T-helper 2 cell treated with Interferon-gamma antibody and Interleukin-4, amounts not matched to agents 5 μg/mL and 100 μg/mL, for 36 hours (primary cell): ENCODE data around the gene NBPF1.
"Not testable (repeated sequence)": the region's sequence is repeated elsewhere in the genome, so short reads cannot be mapped to it uniquely, and the experiment has no call there.

Experiments
- DNase-seq: peaks from one replicate; pipeline ENCODE4 v3.0.0; 2021; ENCODE audit warnings: low spot score
- H3K27ac Mint-ChIP-seq: one replicate; pipeline ENCODE4 v1.8.0; 2021; ENCODE audit warnings: mild to moderate bottlenecking, mixed read lengths
- H3K27me3 Mint-ChIP-seq: one replicate; pipeline ENCODE4 v1.8.0; 2021; ENCODE audit warnings: low read depth, mixed read lengths
- H3K36me3 Mint-ChIP-seq: one replicate; pipeline ENCODE4 v1.8.0; 2021; ENCODE audit warnings: low read depth, mixed read lengths
- H3K4me1 Mint-ChIP-seq: one replicate; pipeline ENCODE4 v1.8.0; 2021; ENCODE audit warnings: low read depth, mixed read lengths
- H3K4me3 Mint-ChIP-seq: one replicate; pipeline ENCODE4 v1.8.0; 2022; ENCODE audit warnings: mild to moderate bottlenecking, moderate library complexity, mixed read lengths
- H3K9me3 Mint-ChIP-seq: one replicate; pipeline ENCODE4 v1.8.0; 2021; ENCODE audit warnings: mixed read lengths

NBPF1 gene

DNA sequence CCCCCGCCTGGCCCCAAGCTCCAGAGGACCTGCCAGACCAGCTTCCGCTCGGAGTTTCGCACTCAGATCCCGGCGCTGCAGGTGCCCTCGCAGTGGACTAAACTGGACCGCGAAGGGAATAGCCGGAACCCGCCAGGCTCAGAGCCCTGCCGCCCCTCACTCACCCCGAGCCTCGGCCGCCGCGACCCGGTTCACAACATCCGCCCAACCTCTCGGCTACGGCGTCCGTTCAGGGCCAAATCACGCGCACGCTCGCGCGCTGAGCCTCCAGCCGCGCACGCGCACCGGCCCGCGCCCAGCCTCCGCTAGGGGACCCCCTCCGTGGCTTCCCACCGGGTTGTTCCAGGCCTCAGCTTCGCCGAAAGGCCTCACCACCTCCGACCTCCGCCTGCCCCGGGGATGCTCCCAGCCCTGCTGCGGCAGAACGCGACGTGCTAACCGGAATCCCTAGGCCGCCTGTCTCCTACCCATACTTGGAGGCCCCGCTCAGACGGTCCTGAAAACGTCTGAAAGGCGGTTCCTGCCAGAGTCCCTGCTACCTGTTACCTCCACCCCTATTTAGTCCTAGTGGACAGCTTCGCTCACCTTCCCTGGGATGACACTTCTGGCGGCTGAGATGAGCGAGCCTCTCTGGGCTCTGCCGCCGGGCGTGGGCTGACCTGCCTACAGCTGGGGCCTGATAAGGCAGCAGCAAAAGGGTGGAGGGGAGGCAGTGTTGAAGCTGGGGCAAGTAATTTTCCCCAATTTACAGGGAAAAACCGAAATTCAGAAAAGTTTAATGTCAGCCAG is 31.3 kb upstream of the NBPF1 start:
- H3K9me3 Mint-ChIP-seq, H3K36me3 Mint-ChIP-seq, H3K4me3 Mint-ChIP-seq, H3K27ac Mint-ChIP-seq, H3K27me3 Mint-ChIP-seq, H3K4me1 Mint-ChIP-seq: not testable (repeated sequence)
- peak; percentile 100 for DNase-seq

DNA sequence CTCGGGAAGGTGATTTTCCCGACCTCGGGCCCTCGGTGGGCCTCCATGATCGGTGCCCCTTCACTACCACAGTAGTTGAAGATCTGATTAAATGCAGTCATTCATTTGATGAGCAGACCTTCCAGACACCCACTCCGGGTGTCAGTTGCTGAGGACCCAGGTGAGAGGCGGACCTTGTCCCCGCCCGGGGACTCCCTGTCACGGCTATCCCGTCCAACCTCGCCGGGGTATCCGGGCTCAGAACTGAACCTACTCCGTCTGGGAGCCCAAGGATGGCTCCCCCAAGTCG is 30.8 kb upstream of the NBPF1 start:
- no peaks in the 10 kb centered on the region for H3K4me1 Mint-ChIP-seq
- peaks cover 4% of the 10 kb centered on the region for H3K27me3 Mint-ChIP-seq
- H3K9me3 Mint-ChIP-seq, result no peaks in the 10 kb centered on the region
- H3K36me3 Mint-ChIP-seq, result no peaks in the 10 kb centered on the region
- no peak for DNase-seq
- H3K4me3 Mint-ChIP-seq, result no peak overlapping the region
- H3K27ac Mint-ChIP-seq, result no peak overlapping the region

DNA sequence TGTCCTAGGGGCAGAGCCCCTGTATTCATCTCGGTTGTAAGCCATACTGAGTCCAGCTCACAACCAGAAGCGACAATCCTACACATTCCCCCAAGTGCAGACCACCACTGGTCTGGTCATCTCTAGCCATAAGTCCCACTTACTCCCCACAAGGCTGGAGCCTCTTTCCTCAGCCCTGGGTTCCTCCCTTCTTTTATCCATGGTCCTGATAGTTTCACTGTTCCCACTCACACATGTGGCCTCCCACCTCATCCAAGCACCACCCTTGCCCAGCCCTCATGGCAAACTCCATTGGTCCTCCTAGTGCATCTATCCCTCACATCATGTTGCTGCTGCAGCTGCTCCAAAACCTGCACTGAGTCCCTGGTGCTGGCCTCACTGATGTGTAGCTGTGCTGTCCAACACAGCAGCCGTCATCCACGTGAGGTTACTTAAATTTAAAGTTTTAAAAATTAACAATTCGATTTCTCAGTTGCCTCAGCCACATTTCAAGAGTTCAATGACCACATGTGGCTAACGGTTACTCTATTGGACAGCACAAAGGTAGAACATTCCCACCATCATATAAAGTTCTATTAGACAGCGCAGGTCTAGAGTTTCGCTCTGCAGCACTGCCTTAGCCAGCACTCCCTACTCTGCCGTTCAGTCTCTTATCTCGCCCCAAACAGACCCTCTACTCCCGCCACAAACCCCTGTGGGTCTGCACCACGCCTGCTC is 30.3 kb upstream of the NBPF1 start:
- not testable (repeated sequence) for H3K36me3 Mint-ChIP-seq, DNase-seq, H3K27me3 Mint-ChIP-seq, H3K4me1 Mint-ChIP-seq, H3K9me3 Mint-ChIP-seq, H3K4me3 Mint-ChIP-seq, H3K27ac Mint-ChIP-seq

DNA sequence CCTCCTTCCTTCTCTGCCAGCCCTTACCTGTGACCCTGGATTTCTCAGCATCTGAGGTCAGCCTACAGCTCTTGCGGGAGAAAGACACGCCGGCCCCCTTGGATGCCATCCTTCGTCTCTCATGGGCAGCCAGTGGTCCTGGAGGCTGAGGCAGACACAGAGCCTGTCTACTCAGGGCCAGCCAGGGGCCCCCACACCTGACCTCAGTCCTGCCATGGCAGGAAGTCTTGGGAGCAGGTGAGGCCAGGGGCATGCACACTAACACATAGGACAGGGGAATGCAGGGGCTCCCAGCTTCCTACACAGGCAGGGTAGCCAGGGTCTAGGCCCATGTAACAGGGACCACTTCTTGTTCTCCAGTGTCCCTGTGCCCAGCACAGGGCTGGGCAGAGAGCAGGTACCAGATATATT is 29.6 kb upstream of the NBPF1 start:
- H3K27me3 Mint-ChIP-seq, H3K4me1 Mint-ChIP-seq, H3K4me3 Mint-ChIP-seq, H3K36me3 Mint-ChIP-seq, H3K27ac Mint-ChIP-seq, H3K9me3 Mint-ChIP-seq, DNase-seq: not testable (repeated sequence)

DNA sequence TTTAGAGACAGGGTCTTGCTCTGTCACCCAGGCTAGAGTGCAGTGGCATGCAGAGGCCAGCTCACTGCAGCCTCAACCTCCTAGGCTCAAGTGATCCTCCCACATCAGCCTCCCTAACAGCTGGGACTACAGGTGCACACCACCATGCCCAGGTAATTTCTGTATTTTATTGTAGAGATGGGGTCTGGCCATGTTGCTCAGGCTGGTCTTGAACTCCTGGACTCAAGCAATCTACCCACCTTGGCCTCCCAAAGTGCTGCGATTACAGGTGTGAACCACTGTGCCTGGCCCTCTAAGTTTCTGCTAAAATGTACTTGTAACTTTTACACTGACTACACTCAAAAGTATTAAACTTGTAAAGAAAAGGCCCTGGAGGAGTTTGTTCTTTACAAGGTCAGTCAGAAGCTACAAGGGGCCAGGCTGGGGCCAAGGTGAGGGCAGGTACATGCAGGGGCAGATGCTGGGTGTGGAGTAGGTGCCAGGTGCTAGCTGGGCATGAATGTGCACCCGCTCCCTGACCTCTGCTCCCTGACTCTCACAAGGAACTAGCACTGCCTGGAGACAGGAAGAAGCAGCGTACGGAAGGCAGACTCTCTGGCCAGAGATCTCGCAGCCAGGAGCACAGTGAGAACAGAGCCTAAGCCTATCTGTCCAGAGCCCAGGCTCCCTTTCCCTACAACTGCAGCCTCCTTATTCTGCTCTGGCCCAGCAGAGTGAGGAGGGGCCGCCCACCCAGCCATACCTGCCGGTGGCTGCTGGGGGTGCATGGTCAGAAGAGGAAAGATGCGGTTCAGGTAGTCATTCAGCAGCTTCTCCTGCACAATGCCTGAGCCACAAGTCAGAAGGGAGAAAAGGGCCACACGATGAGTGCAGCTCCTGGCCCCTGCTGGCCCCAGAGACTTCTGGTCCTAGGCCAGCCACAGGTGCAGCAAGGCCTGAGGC is 28.9 kb upstream of the NBPF1 start:
- not testable (repeated sequence) for DNase-seq, H3K9me3 Mint-ChIP-seq, H3K4me1 Mint-ChIP-seq, H3K27ac Mint-ChIP-seq, H3K4me3 Mint-ChIP-seq, H3K27me3 Mint-ChIP-seq, H3K36me3 Mint-ChIP-seq

DNA sequence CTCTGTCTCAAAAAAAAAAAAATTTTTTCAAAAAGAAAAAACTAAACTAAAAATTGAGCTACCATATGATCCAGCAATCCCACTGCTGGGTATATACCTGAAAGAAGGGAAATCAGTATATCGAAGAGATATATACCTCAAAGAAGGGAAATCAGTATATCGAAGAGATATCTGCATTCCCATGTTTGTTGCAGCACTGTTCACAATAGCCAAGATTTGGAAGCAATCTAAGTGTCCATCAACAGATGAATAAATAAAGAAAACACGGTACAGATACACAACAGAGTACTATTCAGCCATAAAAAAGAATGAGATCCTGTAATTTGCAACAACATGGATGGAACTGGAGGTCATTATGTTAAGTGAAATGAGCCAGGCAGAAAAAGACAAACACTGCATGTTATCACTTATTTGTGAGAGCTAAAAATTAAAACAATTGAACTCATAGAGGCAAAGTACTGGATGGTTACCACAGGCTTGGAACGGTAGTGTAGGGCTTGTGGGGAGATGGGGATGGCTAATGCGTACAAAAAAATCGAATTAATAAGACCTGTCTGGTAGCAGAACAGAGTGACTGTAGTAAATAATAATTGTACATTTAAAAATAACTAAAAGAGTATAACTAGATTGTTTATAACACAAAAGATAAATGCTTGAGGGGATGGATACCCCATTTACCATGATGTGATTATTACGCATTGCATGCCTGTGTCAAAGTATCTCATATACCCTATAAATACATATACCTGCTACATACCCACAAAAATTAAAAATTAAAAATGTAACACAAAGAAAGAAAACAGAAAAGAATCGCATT is 28.0 kb upstream of the NBPF1 start:
- H3K4me3 Mint-ChIP-seq, DNase-seq, H3K27me3 Mint-ChIP-seq, H3K9me3 Mint-ChIP-seq, H3K36me3 Mint-ChIP-seq, H3K4me1 Mint-ChIP-seq, H3K27ac Mint-ChIP-seq: not testable (repeated sequence)

DNA sequence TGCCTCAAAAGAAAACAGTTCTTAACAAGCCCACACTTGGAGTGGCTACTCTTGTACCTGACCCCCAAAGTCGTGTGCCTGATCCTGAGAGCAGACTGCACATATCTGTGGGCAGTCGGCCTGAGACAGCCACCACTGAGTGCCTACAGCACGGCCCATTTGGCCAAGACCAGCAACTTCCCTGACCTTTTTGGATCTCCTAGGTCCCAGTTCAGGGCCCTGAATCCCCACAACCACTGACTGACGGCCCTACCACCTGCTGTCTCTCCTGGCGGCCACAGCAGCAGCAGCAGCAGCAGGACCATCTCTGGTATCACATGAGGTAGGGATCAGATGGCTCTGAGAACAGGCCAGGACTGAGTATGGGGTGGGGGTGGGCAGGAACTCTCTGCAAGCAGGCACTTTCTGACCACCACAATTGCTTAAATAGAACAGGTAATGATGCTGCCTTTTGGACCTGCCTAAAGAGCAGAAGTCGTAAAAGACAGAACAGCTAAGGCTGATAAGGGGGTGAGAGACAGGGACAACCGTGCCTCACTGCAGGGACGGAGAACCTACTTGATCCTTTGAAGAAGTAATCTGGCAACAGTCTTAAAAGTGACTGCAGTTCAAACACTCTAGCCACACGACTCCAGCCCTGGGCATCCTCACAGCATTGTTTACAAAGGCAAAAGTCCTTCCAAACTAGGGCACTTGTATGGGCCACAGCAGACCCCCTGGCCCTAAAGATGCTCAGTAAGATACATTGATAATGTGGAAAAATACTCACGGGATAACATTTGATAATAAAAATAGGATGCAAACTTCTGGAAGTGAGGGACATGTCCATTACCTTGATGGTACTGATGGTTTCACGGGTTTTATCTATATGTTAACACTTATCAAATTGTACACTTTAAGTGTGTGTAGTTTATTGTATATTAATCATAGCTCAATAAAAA is 26.0 kb upstream of the NBPF1 start:
- not testable (repeated sequence) for DNase-seq, H3K27ac Mint-ChIP-seq, H3K9me3 Mint-ChIP-seq, H3K4me3 Mint-ChIP-seq, H3K27me3 Mint-ChIP-seq, H3K36me3 Mint-ChIP-seq, H3K4me1 Mint-ChIP-seq

DNA sequence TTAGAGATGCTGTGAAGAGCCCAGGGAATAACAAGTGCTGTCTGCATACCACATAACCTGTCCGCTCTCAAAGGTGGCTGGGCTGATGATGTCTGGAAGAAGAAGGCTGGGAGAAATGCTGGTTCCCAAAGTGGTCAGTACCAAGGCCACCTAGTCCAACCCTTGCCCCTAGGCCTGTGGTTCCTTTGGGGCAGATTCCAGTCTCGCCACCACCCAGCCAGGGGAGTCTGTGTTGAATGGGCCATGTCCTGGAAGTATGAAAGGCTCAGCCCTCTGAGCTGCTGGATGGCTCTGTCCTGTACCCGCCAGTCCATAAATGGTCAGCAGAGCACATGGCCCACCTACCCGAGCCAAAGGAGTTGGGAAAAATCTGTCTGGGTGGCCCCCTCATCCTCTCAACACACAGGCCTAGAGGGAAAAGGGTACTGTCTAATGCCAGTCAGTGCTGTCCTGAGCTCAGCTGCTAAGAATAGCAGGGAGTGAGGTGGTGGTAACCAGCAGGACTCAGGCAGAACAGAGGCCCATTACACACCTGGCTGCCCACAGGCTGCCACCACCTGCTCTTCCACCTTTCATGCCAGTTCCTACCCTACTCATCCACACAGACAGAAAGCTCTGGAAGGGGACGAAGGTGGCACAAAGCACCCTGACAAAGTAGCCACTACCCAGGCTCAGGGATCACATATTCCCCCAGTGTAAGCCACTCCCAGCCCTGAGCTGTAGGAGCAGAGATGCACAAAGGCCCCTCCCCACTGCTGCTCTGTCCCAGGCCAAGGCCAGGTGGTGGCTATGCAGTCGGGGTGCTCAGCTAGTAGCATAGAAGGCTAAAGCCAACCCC is 24.8 kb upstream of the NBPF1 start:
- H3K9me3 Mint-ChIP-seq, H3K36me3 Mint-ChIP-seq, H3K27me3 Mint-ChIP-seq, H3K4me1 Mint-ChIP-seq, H3K27ac Mint-ChIP-seq, H3K4me3 Mint-ChIP-seq, DNase-seq: not testable (repeated sequence)

DNA sequence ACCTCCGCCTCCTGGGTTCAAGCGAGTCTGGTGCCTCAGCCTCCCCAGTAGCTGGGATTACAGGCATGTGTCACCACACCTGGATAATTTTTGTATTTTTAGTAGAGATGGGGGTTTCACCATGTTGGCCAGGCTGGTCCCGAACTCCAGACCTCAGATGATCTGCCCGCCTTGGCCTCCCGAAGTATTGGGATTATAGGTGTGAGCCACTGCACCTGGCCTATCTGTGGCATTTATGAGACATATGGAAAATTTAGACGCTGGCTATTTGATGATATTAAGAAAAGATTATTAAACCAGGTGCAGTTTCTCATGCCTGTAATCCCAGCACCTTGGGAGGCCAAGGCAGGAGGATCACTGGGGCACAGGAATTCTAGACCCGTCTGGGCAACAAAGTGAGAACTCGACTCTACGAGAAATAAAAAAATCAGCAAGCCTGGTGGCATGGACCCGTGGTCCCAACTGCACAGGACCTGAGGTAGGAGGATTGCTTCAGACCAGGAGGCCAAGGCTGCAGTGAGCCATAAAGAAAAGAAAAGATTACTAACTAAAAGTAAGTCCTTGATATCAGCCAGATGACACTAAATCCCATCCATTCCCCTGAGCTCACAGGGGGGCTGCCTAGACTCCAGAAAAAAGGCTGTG is 23.3 kb upstream of the NBPF1 start:
- peaks cover 17% of the 10 kb centered on the region for H3K36me3 Mint-ChIP-seq
- not testable (repeated sequence) for H3K4me1 Mint-ChIP-seq, H3K27me3 Mint-ChIP-seq, H3K9me3 Mint-ChIP-seq, H3K27ac Mint-ChIP-seq, DNase-seq, H3K4me3 Mint-ChIP-seq

GRCh38 chr1:16635959-16636358 is 22.6 kb upstream of the NBPF1 start:
- not testable (repeated sequence) for H3K4me1 Mint-ChIP-seq, DNase-seq
- H3K36me3 Mint-ChIP-seq, result peaks cover 24% of the 10 kb centered on the region

GRCh38 chr1:16633540-16634282 is 20.3 kb upstream of the NBPF1 start:
- not testable (repeated sequence) for H3K9me3 Mint-ChIP-seq, H3K27ac Mint-ChIP-seq, H3K4me3 Mint-ChIP-seq, DNase-seq, H3K27me3 Mint-ChIP-seq, H3K4me1 Mint-ChIP-seq
- peaks cover 37% of the 10 kb centered on the region for H3K36me3 Mint-ChIP-seq

More at GRCh38 chr1:16635959-16636358, 22.6 kb upstream of the NBPF1 start:
- H3K9me3 Mint-ChIP-seq, H3K4me3 Mint-ChIP-seq, H3K27ac Mint-ChIP-seq, H3K27me3 Mint-ChIP-seq: not testable (repeated sequence)
